ENCODE measurements around the gene CPEB3.
"Not testable (repeated sequence)": the region's sequence is repeated elsewhere in the genome, so short reads cannot be mapped to it uniquely, and the experiment has no call there.

The CPEB3 gene

DNA sequence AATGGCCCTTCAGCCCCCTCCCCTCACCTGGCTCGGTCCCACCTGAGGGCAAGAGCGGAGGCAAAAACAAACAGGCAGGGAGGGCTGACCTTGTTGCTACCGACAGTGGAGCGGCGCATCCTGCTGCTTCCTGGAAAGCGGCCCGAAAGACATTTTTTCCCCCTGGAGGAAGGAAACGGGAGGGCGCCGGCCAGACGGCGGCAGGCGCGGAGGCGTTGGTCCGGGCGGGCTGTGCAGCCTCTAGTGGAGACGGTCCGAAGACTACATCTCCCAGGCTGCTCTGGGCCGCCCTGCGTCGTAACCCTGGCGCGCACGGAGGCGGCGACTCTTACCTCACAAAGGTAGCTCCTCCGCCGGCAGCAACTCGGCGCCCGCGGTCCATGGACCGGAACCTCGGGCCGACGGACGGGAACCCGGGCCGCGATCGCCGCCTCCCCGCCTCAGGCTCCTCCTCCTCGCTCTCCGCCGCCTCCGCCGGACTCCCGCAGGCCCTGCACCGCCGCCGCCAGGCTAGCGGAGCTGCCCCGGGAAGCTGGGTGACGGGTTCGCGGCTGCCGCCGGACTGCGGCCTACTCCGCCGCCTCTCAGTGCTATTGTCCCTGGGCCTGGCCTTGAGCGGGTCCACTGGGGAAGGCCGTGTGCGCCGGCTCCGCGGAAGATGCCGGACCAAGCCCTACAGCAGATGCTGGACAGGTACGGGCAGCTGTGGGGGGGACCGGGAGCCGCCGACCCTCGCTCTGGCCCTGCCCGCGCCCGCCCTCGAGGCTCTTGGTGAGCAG, at the start of gene CPEB3, which contains the start of gene MARCHF5:
Gene CPEB3, minus strand, starts transcription at position 242 of the 779 bp plus-strand sequence. CDS start 50,728 bp downstream, outside the sequence.
Gene MARCHF5, plus strand, starts transcription at position 331 of the 779 bp plus-strand sequence. Its CDS starts 328 bp downstream, at position 659.
- DNase-seq = peak; percentile 83

DNA sequence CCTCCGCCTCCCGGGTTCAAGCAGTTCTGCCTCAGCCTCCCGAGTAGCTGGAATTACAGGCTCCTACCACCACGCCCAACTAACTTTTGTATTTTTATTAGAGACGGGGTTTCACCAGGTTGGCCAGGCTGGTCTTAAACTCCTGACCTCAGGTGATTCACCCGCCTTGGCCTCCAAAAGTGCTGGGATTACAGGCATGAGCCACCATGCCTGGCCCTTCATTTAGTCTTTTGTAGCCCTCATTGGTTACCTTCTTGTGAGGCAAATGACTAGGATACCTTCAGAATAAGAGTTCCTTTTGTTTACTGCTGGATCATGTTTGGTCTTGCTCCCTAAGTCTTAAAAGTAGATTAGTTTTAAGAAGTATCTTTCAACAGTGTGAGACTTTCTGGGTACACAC, 39.0 kb upstream of the CPEB3 start:
- not testable (repeated sequence) for DNase-seq

DNA sequence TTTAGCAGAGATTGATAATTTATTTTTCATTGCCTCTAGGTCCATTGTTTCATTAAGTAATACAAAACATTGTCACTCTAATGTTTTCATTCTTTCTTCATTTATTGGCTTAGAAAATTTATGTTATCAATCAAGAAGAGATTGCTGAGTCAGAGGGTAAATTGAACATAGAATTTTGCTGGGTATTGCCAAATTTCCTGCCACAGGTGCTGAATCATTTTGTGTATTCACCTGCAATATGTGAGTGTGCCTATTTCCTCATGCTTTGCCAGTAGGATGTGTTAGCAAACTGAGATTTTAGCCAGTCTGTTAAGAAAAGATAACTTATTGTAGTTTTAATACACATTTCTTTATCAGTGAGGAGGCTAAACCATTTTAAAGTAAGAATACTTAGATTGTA, 38.1 kb upstream of the CPEB3 start:
- no peak for DNase-seq

DNA sequence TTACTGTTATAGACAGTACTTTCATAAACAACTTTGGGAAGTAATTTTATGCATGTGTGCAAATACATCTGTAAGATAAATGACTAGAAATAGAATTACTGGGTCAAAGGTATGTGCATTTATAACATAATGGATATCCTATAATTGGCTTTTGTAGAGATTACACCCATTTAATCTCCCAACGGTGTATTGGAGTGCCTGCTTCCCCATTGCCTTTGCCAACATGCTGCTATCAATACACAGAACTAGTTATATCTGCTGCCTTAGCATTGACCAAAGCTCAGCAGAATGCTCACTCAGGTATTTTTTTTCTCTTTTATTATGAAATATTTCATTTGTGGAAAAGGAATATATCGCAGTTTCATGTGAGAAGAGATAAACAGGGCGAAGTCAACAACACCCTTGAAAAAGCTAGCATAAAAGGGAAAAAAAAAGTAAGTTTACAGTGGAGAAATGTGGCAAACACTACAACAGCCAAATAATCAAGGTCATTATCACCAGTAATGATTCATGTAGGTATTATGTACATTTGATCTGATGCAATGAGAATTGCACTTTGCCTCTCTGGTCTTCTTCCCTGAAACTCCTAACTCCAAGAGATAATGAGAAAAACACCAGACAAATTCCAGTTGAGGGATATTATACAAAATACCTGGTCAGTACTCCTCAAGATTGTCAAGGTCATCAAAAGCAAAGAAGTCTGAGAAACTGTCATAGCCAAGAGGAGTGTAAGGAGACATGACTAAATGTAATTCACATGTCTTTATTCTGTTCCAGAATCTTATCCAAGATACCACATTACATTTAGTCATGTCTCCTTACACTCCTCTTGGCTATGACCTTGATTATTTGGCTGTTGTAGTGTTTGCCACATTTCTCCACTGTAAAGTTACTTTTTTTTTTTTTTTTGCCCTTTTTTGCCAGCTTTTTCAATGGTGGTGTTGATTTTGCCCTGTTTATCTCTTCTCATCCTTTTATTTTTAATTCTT, 36.9 kb upstream of the CPEB3 start:
- no peak for DNase-seq

DNA sequence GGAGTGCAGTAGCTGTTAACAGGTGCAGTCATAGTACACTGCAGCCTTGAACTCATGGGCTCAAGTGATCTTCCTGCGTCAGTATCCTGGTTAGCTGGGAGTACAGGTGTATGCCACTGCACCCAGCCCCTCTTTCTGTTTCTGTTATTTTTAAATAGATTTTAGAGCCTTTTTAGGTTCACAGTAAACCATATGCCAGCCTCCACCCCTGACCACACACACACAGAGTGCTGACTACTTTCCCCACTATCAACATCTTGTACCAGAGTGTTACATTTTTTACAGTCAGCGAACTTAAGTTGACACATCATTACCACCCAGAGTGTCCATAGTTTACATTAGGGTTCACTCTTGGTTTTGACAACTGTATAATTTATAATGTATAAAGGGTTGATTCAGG, 32.2 kb upstream of the CPEB3 start:
- DNase-seq = no peak

DNA sequence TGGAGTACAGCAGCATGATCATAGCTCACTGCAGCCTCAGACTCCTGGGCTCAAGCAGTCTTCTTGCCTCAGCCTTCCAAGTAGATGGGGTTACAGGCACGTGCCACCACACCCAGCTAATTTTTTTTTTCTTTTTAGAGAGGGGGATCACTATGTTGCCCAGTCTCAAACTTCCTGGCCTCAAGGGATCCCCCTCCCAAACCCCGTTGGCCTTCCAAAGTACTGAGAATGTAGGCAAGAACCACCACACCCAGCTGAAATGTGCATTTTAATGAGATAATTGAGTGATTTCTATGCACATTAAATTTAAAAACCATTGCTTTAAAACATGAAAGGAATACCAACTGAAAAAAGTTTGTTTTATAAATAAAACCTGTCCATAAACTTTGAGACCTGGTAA, 25.7 kb upstream of the CPEB3 start:
- DNase-seq = no peak

DNA sequence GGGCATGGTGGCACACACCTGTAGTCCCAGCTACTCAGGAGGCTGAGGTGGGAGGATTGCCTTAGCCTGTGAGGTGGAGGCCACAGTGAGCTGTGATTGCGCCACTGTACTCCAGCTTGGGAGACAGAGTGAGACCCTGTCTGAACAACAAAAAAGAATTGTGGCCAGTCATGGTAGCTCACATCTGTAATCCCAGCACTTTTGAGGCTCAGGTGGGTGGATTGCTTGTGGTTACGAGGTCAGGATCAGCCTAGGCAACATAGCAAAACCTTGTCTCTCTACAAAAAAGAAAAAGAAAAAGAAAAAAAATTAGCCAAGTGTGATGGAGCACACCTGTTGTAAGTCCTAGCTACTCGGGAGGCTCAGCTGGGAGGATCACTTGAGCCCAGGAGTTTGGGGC, 22.9 kb upstream of the CPEB3 start:
- no peak for DNase-seq

DNA sequence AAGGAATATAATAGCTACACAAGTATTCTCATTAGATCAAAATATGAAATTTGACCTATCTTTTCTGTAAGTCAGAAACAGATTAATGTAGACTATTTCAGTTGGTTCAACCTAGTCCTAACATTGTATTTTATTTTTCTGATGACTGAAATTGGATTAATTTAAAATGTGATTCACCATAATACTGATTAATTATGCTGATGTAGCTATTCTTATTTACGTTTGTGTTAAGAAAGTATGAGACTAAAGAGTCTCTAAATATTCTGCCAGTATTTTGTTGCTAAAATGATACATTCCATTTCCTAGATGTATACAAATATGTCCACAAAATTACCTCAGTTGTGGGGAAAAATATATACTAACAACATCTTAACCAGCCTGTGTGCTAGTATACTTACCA, 18.4 kb upstream of the CPEB3 start:
- DNase-seq = no peak

DNA sequence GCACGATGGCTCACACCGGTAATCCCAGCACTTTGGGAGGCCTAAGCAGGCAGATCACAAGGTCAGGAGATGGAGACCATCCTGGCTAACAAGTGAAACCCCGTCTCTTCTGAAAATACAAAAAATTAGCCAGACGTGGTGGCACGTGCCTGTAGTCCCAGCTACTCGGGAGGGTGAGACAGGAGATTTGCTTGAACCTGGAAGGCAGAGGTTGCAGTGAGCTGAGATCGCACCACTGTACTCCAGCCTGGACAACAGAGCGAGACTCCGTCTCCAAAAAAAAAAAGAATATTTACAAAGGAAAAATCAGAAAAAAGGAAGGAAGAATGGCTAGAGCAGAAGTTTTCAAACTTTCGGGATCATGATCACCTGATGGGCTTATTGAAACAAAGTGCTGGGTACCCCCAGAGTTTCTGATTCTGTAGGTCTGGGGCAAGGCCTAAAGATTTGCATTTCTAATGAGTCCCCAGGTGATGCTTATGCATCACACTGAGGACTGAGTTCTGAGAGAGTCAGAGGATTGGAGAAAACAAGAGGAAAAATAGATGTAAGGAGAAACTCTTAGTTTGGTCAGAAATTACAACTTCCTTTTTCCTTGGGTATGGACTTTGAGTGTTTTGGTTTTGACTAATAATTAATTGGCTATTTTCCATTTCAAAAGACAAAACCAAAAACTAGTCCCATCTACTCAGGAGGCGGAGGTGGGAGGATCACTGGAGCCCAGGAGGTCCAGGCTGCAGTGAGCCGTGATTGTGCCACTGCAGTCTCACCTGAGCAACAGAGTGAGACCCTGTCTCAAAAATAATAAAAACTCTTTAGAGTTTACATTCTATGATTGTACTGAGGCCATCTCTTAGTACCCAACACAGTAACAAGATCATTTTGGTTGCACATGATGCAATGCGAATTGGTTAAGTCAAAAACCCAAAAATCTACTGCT, 14.5 kb upstream of the CPEB3 start:
- DNase-seq = no peak

DNA sequence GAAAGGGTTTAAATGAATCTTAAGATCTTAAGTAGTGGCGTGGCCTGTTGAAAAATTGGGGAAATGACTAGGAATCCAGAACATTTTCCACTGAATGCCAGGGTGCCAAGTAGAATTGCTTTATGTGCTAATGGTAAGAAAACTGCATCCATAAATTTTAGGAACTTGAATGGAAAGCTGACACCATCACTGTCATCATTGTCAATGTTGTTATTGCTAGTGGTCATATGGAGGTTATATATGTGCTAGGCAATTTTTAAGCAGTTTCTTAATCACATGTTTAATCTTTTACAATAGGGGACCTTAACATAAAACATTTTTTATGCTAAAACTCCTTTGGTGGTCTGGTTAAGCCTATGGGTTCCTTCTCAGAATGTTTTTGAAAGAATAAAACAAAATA, 13.2 kb upstream of the CPEB3 start:
- DNase-seq = no peak

DNA sequence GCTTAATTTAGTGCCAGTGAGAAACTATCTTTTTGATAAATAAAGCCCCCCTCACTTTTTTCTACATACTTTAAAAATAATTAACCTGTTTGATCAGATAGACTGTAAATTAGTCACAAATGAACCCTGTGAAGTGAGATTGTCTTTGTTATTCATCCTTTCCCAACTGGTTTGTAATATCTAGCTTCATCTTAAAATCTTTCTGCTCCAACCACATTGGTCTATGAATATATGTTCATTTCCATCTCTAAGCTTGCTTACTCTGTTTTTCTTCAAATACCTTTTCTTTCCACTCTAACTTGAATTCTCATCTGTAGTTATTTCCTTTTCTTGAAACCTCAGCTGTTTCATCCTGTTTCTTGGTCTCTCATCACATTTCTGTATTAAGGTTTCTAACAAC, 12.2 kb upstream of the CPEB3 start:
- no peak for DNase-seq

DNA sequence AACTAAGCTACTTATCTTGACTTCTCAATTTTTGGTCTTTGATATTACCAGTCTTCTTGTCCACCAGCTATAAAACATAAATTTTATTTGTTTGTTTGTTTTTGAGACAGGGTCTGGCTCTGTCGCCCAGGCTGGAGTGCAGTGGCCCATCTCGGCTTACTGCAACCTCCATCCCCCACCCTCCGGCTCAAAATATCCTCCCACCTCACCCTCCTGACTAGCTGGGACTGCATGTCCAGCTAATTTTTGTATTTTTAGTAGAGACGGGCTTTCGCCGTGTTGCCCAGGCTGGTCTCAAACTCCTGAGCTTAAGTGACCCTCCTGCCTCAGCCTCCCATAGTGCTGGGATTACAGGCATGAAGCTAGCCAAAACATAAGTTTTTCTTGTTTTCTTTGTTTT, 7.6 kb upstream of the CPEB3 start:
- DNase-seq = no peak

DNA sequence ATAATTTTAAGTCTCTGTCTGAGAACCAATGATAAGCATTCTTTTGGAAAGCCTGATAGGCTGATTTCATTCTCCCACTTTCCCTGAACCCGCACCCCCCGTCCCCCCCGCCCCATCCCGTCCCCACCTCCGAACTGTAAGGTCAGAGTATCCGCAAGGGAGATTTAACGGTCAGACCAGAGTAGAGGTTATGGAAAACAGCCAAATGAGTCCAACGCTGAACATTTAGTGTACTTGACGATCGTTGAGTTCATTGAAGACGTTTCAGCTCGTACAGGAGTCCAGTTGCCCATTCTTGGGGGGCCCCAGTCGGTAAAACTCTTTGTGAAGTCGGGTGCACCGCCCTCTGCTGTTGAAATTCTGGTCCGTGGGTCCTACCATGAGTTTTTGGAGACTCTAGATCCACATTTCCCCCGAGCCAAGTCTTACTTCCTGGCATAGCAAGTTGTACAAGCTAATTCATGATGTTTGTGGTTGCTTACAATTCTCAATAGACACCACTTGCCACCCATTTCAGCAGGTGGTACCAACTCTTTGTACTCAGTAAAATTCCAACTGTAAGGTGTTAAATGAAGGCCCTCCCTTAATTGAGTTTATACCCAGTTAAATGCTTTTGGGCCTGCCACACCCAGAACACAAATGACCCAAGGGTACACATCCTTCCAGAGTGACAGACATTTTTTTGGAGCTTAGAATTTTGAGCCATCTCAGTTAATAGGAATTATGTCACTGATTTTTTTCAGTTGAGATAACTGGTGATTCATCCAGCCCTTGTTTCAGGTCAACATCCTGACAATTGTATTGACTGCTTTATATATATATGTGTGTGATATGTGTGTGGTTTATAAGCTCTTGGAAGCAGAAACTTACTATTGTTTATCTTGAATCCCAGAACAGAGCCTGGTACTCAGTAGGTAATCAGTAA, 1.3 kb upstream of the CPEB3 start:
- no peak for DNase-seq

DNA sequence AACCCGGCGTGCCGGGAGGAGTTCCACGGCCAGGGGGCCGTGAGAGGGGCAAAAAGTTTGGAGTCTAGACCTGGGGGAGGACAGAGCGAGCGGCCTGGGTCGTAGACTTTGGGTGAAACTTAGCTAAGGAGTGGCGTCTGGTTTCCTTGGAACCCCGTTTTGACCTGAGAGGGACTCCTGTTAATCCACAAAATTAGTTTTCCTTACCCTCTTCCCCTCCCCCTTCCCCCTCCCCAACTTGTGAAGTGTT, 663 bp upstream of the CPEB3 start:
- no peak for DNase-seq

DNA sequence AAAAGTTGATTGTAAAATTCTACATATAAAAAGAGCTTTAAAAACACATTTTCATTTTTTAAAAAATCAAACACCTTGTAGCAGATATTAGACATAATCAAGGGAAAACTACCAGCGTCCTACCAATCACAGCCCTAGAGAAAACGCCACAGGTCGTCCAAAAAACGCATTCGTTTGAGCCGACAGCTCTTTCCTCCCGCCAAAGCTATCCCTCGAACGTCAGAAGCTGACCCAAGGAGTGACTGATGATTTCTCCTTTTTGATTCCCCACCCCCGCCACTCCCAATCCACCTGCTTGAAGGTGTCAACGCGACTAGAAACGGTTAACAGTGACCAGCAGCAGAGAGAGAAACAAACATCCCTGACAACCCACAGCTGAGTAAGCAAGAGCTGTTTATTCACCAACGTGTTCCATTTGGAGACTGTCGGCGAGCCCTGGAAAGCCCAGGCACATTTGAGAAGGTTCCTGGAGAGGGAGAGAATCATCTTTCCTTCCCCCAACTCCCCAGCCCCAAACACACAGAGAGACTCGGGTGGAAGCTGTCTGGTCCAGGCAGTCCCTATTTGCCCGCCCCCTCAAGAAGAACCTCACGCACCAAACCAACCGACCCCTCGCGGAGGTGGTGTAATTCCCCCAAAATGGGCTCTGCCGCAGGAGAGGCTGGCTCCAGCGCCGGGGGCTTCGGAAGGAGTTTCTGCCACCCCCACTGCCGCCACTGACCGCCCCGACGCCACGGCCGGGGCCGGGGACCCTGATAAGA, 622 bp downstream of the CPEB3 start:
- no peak for DNase-seq

DNA sequence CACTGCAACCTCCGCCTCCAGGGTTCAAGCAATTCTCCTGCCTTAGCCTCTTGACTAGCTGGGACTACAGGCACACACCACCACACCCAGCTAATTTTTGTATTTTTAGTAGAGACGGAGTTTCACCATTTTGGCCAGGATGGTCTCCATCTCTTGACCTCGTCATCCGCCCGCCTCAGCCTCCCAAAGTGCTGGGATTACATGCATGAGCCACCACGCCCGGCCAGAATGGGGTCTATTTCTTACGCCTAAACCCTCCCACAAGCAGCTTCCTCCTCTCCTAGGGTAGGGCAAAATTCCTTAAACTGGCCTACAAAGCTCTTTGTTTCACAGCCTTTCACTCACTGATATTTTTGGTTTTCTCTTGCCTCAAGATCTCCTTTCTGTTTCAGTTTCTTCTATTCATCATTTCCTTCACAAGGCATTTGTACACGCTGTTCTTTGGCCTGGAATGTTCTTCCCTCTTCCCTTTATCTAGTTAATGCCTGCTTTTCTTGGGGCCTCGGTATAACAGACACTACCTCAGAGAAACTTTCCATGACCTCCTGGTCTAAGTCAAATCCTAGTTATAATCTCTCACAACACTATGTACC, 6.7 kb downstream of the CPEB3 start:
- no peak for DNase-seq

DNA sequence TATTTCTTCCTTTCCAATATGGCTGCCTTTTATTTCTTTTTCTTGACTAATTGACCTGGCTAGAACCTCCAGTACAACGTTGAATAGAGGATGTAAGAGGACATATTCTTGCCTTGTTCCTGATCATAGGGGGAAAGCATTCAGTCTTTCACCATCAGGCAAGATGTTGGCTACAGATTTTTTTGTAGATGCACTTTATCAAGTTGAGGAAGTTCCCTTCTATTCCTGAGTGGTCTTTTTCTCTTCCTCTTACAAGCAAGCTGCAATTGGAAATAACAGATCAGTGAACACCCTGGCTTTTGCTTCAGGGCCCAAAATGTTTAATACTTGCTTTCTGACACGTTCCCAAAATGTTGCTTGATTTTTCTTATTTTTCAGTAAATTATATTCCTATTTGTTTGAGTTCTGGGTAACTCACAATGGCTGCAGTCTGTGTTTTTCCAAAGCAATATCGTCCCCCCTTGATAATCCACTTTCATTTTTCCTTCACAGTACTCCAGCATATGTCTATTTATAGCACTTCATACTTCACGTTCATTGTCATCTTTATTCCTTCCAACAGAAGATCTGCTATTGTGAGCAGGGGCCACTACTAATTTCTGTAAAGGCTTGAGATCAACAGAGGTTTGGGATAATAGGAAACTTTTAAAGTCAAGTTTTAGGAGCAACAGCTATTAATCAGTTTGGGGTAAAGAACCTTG, 11.7 kb downstream of the CPEB3 start:
- DNase-seq = no peak

DNA sequence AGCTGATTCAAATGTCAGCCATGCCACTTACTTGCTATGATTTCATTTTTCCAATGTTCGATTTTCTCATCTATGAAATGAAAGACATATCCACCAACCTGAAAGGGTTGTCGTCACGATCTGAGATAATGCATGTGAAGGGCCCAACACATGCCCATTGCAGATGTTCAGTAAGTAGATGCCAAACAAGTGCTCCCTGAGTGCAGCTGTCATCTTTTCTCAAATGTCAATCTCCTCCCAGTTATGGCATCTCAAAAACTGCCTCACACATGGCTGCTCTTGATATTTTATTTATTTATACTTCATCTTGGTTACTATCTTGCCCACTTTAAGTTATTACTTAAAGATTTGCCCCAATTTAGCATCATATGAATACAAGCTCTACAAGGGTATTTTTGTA, 16.8 kb downstream of the CPEB3 start:
- DNase-seq = no peak

DNA sequence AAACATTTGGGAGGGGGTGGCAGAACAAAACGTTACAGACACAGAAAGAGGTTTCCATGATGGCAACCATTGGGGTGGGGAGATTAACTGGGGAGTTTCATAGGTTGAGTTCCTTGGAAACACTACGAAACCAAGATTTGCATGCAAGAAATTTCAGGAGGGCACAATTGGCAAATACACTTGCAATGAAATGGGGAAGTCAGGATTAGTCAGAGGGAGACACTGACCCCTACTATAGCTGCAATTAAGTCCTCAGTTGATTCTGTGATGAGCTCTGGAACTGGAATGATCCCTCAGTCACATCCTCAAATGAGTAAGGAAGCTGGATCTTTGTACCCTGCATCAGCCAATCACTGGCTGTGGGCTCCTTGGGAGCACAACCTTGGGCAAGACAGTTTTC, 22.1 kb downstream of the CPEB3 start:
- DNase-seq = no peak

DNA sequence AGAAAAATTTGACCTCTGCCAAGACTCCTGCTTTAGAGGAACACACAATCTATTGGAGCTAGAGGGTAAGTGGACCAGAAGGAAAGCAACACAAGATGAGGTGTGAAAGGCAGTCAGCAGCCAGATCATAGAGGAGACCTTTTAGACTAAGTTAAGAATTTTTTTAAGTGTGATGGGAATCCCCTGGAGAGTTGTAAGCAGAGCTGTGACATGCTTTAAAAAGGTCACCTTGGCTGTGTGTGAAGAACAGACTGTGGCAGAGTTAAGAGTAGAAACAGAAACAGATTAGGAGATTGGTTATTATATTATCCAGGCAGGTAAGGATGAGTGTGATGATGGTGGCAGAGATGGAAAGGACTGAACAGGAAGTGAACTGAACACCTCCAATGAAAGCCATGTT, 23.5 kb downstream of the CPEB3 start:
- no peak for DNase-seq
